Epithelial cell of proximal tubule (primary cell): ENCODE data around the gene ERMARD. TPM values are rescaled to one million over a fixed set of nuclear protein-coding genes. Genes with fewer than 3 reads are reported as not detected.

Source experiments
- DNase-seq: peaks from one replicate; pipeline ENCODE4 v3.0.0-alpha.2; 2011; ENCODE audit warnings: low read depth
- H3K4me3 ChIP-seq: 2 replicates; pipeline ENCODE4 v1.5.1; 2011; ENCODE audit warnings: low read depth, mild to moderate bottlenecking, low read length
- total RNA-seq: library from RNA; depleted of rRNA; stranded (reverse); fragments of >200 nt; gene quantifications from 2 replicates; pipeline ENCODE4 v1.2.3, GENCODE V29; 2015
- TF ChIP-seq, protein P1 (sequence below): conservative IDR thresholded peaks from 2 replicates; pipeline ENCODE4 v1.5.1; 2012; ENCODE audit warnings: low read depth, mild to moderate bottlenecking, low read length

ERMARD gene
- total RNA-seq, 1 donor from 2014 or later = 9.1 TPM

DNA sequence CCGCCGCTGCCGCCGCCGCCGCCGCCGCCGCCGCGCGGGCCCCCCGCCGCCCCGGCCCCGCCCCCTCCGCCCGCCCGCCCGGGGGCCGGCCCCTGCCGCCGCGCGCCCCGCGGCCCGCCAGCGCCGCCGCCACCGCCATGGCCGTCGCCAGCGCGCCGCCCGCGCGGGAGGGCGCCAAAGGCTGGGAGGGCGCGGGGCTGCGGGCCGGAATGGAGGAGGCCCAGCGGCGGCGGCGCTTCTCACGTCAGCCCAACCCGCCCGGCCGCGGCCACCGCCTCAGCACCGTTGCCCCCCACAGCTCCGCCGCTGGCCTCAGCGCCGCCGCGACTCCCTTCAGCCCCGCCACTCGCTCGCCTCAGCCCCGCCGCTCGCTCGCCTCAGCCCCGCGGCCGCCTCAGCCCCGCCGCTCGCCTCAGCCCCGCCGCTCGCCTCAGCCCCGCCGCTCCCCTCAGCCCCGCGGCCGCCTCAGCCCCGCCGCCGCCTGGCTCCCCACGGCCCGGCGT lies 27.4 kb upstream of the ERMARD start:
- peak overlapping the region; percentile 34 for H3K4me3 ChIP-seq
- DNase-seq = no peak
- TF ChIP-seq, protein P1, sequence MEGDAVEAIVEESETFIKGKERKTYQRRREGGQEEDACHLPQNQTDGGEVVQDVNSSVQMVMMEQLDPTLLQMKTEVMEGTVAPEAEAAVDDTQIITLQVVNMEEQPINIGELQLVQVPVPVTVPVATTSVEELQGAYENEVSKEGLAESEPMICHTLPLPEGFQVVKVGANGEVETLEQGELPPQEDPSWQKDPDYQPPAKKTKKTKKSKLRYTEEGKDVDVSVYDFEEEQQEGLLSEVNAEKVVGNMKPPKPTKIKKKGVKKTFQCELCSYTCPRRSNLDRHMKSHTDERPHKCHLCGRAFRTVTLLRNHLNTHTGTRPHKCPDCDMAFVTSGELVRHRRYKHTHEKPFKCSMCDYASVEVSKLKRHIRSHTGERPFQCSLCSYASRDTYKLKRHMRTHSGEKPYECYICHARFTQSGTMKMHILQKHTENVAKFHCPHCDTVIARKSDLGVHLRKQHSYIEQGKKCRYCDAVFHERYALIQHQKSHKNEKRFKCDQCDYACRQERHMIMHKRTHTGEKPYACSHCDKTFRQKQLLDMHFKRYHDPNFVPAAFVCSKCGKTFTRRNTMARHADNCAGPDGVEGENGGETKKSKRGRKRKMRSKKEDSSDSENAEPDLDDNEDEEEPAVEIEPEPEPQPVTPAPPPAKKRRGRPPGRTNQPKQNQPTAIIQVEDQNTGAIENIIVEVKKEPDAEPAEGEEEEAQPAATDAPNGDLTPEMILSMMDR = no peak

DNA sequence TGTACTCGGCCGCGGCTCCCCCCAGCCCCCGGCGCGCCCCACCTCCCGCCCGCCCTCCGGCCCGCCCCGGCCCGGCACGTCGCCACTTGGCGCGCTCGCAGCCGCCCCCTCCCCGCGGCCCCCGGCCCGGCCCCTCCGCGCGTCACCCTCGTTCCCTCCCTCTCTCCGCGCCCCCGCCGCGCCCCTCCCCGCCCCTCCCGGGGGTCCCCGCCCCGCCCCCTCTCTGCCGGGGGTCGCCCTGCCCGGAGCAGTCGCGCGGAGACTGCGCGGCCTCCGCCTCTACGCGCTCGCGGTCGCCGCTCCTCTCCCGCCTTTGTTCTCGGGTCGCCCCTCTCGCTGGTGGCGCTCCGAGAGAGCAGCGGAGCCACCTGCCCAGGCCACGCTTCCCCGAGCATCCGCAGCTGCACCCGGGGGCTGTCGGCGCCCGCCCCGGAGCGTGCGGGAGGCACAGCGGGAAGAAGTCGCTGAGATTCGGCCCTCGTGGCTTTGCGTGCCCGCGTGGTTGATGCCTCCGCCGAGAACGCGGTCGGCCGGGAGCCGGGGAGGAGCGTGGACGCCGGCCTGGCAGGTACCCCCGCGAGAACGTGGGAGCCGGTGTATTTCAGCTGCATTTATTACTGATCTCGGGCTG lies 26.8 kb upstream of the ERMARD start, which contains the start of gene PHF10:
TSS of gene PHF10 (minus strand) at position 7 of the 631 bp plus-strand sequence. CDS start 569 bp downstream, outside the sequence.
- H3K4me3 ChIP-seq = peak within 1 kb of the TSS; percentile 74
- no peak for DNase-seq
- TF ChIP-seq, protein P1 = no peak

DNA sequence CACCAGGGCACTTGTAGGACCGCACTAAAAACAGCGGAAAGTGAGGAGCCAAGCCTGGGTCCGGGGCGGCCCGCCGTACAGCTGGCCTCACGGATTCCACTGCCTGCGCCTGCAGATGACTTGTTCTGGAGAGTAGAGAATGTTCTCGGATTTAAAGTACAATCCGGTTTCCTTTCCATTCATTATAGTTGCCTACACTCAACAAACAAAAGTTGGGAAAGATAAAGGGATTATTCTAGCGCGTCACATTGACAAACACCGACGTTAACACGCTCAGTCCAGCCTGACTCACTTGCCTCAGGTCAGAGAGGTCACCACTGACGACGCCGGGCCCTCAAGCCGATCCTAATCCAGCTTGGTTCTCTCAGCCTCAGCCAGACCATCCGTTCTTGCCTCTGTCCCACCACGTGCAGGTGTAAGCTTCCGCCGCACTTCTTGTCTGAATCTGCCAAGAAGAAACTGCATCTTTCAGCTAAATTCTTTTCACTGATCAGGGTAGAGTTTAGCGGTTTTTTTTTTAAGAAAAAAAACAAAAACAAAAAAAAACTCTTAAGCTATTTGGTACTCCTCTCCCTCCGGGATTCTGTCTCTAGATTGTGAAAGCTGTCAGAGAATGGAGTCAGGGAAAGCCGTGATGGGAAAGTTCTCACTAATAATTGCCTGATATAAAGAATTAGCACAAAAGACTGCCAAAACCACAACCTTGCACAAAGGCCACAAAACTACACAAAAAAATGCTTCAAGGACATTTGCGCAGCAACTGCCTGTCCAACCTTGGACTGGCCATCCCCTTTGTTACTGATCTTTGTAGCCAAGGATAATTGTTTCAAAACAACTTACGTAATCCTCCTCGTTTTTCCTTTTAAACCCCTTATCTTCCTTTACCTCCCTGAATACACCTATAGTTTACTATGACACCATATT lies 26.0 kb upstream of the ERMARD start:
- peak overlapping the region; percentile 63 for H3K4me3 ChIP-seq
- peak; percentile 44 for DNase-seq
- TF ChIP-seq, protein P1 = no peak

DNA sequence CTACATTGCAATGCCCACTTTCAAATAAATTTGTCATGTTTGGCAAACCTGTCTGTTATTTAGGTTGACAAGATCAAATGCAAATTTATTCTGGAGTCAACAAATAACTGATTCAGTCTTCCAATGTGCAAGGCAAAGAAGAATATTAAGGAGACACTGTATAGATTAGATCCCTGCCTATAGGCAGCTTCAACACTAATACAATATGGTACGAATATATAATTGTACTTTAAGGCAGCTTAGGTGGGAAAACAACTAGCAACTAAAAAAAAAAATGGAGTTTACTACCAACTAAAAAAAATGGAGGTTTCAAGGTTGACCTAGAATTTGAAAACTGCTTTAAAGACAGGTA lies 25.4 kb upstream of the ERMARD start:
- no peak overlapping the region for H3K4me3 ChIP-seq
- no peak for DNase-seq
- TF ChIP-seq, protein P1 = no peak

DNA sequence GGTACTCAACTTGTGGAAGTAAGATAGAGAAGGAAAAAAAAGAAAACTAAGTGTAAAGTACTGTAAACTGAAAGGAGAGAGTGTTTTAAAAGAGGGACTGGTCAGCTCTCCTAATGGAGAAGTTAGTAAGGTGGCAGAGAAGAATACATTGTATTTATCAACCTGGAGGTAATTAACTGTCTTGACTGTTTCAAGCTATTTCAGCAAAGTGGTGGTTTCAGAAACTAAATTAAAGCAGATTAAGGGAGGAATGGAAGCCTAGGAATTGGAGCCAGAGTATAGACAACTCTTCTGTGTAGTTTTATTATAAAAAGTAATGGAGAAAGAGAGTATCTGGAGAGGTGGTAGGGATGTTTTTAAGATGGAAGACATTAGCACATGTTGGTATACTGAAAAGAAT lies 24.5 kb upstream of the ERMARD start:
- no peak overlapping the region for H3K4me3 ChIP-seq
- DNase-seq = no peak
- TF ChIP-seq, protein P1 = no peak

DNA sequence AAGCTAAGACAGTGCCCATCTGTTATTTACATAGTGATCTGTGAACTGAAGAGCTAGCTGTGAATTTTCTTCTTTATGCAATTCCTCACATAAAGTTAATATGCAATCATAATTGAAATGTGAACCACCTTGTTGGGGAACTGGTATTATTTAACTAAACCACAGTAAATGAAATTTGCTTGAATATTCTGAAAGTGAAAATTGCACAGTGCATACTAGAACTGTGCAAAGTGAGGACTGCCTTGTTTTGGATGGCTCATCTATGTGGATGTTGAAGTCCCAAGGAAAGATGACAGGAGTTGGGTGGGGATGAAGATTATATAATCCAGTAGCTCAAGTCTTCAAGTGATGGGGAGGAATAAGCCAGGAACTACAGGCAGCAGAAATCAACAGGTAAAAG lies 21.5 kb upstream of the ERMARD start:
- H3K4me3 ChIP-seq = no peak overlapping the region
- DNase-seq = no peak
- TF ChIP-seq, protein P1 = no peak
